ENCODE measurements around the gene ARRDC4.
A peak's percentile ranks its signal among the peaks of the same experiment; 100 is the strongest.
"Not testable (repeated sequence)": the region's sequence is repeated elsewhere in the genome, so short reads cannot be mapped to it uniquely, and the experiment has no call there.

The ARRDC4 gene

DNA sequence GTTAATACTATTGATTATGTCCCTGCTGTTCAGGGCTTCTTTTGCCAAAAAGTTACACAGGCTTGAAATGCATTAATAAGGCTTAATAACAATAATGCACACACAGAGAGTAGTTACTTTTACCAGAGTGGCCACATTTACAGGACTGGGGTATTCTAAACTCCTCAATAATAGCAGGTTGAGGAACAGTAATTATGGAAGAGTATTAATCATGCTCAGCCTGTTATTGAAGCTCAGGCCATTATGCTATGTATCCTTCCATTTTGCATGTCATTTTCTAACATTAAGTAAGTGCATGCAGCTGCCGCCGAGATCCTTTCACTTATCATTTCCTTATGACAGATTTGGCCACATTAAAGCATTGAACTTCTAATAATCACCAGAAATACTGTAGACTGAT lies 5.7 kb downstream of the ARRDC4 start:
- no peak for DNase-seq (ENCODE audit: low read depth, low spot score)

DNA sequence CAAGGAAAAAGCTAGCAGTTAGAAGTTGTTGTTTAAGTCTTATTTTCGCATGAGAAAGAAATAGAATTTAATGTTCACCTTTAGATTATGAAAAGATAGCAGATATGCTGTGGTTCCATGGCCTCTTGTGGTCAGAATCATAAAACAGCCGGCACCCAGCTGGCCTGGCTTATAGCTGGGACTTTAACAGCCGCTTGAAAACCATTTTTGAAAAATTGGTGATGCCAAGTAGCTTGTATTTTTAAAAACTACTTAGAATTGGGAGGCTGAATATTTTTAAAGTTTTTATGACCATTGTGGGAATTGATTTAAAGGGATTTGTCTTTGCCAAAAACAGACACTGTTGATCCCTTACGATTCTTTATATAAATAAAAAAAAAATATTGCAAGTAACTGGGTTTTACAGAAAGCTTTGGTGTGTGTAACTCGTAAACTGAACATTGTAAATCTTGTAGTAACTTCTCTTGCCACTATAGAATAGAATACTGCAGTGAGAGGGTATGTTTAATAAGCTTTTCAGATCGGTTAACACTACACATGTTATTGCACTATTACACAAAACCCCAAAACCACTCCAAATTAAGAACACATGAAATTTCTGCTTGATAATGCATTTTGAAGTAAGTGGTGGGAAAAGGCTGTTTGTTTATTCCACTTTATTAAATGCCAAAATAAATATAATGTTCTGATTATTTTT lies 6.6 kb downstream of the ARRDC4 start:
- DNase-seq (ENCODE audit: low read depth, low spot score) = no peak

DNA sequence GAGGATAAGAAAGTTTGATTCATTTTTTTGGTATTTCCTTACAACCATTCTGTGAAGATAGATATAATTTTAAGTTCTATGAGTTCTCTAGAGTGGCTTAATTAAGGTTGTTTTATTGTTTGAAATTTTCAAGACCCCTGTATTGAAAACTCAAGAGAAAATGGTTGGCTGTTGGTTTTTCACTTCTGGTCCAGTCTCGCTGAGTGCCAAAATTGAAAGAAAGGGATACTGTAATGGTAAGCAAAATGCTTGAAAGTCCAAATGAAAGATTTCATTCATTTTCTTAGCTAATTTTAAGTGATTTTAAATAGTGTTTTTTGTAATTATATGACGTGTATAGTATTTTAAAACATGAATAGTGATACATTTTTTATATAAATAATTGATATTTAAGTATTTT lies 7.4 kb downstream of the ARRDC4 start:
- no peak for DNase-seq (ENCODE audit: low read depth, low spot score)

DNA sequence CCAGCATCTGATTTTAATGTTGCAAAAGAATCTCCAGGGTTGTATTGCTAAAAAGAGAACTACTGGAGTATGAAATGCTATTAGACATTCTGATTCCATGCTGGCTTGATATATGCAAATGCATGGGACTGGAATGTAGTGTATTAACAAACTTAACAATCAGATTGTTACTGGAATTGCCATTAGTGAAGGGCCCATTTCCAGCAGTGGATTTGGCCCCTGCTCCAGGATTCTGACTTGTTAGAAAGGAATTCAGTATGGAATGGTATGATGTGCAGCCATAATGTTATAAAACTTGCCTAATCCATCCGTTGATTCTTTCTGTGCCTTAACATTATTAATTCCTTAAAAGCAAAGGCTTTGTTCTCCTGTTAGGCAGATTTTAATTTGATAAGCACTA lies 7.9 kb downstream of the ARRDC4 start:
- DNase-seq (ENCODE audit: low read depth, low spot score) = no peak

DNA sequence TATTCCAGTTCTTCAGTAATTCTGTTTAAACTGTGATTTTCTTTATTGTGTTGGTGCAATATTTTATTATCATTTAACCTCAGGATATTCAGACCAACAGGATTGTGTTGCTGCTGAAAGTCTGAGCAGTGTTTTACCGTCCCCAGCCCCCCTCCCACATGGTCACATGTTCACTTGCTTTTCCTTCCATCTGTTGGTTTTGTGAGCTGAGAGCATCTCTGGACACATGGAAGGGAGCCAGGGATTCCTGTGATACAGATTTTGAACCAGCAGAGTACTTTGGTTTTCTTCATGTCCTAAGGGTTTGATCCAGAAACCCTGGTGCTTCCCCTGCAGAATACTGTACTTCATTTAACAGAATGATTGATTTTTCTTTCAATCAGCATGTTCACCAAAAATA lies 11.9 kb downstream of the ARRDC4 start:
- DNase-seq (ENCODE audit: low read depth, low spot score) = no peak

DNA sequence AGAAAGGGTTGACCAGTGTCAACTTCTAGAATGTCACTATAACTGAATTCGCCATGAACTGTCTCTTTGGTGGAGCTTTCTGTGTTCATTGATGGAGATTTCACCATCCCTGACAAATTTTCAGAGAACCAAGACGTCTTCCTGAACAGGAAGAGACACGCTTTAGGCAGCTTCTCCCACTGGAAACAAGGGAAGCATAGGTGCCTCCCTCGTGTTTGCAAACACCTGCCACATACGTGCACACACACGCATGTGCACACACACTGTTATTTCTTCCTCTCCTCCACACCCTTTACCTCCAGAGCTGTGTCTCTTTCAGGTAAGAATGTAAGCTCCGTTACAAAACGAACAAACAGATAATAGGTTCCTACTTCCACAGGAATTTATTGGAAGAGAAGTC lies 15.6 kb downstream of the ARRDC4 start:
- DNase-seq (ENCODE audit: low read depth, low spot score) = no peak

DNA sequence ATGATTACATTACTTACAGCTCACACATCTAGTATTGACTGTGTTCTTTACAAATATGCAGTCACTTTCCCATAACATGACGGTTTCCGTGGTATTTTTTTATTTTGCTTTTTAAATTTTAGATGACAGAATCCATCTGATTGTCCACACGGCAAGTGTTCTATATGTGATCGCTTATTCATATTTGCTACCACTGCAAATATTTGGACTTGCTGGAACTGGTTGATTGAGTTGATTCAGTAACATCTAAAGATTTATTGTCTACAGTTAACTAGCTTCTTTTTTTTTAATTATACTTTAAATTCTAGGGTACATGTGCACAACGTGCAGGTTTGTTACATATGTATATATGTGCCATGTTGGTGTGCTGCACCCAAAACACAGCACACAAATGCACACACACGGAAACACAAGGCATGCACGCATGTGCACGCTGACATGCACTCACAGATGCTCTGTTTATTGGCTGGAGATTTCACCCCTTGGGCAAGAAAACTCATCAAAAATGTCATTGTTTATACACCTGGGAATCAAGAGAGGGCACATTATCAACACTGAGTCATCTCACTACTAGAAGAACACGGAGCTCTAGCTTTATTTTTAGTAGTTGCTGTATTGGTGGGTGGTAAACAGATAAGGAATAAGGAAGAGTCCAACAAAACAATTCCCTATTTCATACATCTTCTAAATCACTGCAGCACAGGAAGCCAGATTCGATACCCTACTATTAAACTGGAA lies 16.4 kb downstream of the ARRDC4 start:
- DNase-seq (ENCODE audit: low read depth, low spot score) = no peak

DNA sequence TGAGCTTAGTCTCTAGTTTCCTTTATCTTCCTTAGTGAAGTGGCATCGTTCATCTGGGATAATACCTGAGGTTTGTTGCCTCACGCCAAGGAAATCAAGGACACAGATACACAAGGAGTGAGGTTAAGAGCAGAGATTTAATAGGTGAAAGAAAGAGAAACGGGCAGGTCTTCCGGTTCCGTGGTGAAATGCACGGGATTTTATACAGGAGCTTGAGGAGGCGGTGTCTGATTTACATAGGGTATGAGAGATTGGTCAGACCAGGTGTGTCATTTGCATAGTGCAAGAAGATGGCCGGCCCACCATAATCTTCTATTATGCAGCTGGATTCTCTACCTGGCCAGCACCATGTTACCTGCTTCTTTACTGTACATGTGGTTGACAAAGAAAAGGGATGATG lies 17.2 kb downstream of the ARRDC4 start:
- no peak for DNase-seq (ENCODE audit: low read depth, low spot score)

DNA sequence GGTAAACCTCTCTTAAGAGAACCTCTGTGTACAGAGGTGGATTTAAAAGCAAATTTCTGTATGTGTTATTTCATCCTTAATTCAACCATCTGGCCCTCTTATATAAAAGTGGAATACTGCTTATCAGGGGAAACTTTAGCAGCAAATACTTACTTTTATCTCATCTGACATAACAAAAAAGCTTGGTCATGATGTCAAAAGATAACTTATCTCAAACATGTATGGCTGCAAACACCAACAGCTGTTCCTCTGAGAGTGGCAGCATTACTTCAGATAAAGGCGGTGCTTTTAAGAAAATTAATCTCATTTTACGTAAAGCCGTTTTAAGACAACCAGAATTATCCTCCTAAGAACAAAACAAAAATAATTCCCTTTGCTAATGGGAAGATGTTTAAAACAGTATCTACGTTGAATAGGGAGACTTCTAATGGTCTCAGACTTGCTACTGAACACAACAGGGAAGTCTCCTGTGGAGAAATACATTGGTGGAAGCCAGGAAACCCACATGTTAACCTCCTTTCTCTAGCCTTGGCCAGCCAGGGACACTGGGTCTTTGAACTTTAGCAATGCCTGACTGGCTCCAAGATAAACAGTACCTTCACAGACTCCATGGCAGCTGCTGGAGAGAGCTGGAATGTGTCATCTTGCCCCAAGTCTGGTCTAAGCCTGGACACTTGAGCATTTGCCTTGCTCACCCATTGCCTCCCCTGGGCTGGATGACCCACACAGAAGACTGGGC lies 18.1 kb downstream of the ARRDC4 start:
- DNase-seq (ENCODE audit: low read depth, low spot score) = no peak

DNA sequence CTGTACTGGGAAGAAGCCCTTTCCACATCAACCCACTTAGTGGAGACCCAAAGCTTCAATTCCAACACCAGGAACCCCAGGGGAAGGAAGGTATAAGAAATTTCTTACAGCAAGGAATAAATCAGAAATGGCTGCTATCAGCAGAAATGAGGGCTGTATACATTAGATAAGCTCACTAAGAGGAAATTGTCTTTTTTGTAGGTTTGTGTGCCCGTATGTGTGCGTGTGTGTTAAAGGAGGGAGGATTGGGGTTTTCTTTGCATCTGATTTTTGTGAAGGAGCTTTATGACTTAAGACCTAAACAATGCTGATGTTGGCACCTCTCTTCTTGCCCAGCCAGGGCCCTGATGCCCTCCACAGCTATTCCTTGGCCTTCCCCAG lies 18.6 kb downstream of the ARRDC4 start:
- no peak for DNase-seq (ENCODE audit: low read depth, low spot score)

DNA sequence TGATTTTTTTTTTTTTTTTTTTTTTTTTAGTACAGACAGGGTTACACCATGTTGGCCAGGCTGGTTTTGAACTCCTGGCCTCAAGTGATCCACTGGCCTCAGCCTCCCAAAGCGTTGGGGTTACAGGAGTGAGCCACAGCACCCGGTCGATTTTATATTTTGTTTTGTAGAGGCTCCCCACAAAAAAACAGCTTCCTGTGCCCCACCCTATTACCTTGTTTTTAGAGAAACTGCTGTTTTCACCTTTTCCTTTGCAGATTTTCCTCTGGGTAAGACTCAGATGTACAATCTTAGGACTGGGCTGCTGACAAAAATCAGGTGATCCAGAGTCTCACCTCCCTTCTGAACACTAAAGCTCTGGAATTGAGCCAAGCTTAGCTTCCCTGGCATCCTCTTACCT lies 20.6 kb downstream of the ARRDC4 start:
- no peak for DNase-seq (ENCODE audit: low read depth, low spot score)

DNA sequence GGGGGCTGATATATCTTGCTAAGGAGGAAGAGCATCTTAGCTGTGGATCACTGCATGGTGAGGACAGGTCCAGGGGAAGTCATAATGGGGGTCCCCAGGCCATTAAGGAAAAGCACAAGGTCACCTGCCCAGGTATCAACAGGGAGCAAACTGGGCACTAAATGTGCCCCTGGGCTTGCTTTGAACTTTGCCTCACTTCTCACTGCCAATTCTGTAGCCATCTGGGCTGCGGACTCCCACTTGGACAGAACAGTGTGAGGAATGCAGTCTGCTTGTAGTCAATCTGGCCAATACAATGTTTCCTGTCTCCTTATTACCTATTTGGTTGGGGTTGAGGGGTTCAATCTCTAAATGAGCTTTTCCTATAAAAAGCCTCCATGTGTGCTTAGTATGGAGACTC lies 21.3 kb downstream of the ARRDC4 start:
- DNase-seq (ENCODE audit: low read depth, low spot score) = no peak

DNA sequence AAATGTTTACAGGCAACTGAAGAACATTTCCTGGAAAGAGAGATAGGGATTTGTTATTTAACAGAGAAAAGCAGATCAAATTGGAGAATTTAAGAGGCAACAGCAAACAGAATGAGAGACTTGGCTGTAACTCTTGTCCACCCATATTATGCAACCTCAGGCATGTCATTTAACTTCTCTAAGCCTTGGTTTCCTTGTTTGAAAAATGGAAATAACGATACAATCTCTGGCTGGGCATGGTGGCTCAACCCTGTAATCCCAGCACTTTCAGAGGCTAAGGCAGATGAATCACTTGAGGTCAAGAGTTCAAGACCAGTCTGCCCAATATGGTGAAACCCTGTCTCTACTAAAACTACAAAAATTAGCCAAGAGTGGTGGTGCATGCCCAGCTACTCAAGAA lies 23.7 kb downstream of the ARRDC4 start:
- DNase-seq (ENCODE audit: low read depth, low spot score) = no peak

DNA sequence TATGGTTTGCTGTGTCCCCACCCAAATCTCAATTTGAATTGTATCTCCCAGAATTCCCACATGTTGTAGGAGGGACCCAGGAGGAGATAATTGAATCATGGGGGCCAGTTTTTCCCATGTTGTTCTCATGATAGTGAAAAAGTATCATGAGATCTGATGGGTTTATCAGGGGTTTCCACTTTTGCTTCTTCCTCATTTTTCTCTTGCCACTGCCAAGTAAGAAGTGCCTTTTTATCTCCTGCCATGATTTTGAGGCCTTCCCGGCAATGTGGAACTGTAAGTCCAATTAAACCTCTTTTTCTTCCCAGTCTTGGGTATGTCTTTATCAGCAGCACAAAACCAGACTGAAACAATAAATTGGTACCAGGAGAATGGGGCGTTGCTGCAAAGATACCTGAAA lies 25.5 kb downstream of the ARRDC4 start:
- DNase-seq (ENCODE audit: low read depth, low spot score) = not testable (repeated sequence)

DNA sequence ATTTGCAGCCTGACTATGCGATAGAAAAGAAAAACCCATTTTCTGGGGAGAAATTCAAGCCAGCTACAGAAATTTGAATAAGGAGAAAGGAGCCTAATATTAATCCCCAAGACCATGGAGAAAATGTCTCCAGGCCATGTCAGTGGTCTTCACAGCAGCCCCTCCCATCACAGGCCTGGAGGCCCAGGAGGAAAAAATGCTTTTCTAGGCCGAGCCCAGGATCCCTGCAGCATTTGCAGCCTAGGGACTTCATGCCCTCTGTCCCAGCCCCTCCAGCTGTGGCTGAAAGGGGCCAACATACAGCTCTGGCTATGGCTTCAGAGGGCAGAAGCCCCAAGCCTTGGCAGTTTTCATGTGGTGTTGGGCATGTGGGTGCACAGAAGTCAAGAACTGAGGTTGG lies 26.3 kb downstream of the ARRDC4 start:
- no peak for DNase-seq (ENCODE audit: low read depth, low spot score)

DNA sequence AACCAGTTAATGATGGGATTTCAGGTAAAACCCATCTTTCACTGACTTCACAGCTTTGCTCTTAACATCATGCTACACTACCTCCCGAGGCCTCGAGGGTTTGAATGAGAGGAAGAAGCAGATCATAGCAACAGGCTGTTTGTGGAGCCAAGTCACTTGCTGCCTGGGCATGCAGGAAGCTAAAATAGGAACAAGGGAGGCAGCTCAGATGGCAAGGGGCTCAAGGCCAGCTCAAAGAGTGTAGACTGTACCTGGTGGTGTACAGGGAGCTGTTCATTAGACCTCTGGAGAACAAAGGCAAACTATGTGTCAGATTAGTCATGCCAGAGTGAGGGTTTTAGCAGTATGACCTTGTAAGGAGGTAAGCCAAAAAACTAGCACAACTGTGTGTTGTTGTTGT lies 28.8 kb downstream of the ARRDC4 start:
- DNase-seq (ENCODE audit: low read depth, low spot score) = no peak

DNA sequence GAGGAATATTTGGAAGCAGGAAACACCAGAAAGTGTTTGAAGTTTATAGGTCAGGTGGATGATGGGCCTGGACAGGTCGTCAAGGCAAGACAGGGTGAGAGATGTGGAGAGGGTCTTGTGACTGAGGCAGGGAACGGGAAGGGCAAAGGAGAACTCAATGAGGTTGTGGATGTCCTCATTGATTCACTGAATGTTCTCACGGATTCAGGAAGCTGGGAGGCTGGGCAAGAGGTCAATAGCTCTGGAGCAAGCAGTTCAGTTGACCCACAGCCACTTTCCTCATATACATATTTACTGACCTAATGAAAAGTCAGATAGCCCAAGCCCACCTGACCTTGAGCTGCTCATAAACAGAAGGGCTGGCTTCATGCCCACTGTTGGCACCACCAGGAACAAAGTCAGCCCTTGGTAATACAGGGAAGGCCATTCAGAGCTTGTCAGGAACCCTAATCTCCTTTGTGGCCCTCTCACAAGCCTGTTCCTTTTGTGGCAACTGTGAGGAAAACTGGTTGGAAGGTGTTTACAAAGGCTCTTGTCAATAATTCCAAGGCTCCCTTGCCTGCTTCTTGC lies 31.6 kb downstream of the ARRDC4 start:
- no peak for DNase-seq (ENCODE audit: low read depth, low spot score)

DNA sequence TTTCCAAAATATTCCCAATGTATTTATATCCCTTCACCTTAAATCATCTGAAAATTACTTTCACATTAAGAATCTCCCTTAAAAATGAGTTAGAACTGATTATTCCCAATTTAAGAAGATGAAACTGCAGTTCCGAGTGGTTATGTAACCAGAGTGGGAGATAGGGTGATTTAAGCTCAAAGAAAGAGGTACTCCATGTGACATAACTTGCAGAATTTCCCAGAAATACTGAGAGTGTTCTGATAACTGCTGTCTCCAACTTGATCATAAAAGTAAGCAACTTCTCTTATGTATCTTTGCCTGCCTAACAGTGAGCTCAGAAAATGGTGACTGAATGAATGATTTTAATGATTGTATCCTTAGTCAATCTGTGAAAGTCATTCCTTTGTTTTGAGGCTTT lies 32.3 kb downstream of the ARRDC4 start:
- no peak for DNase-seq (ENCODE audit: low read depth, low spot score)

DNA sequence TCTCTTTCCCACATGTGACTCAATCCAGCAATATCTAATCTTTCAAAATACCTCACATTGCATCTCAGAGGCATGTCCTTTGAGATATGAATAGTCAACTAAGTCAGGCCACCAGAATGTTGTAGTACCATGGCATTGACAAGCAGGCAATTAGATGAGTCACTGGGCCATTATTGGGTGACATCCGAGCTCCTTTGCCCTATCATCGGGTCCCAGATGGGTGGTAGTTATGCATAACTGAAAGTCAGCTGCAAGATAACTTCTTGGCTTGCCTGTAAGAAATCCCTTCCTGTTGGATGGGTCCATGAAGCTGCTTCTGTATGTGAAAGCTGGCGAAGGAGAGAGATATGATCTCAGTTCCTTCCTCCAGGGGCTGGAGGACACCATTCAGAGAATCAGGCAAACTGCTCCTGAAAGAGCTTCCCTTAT lies 32.8 kb downstream of the ARRDC4 start:
- no peak for DNase-seq (ENCODE audit: low read depth, low spot score)

DNA sequence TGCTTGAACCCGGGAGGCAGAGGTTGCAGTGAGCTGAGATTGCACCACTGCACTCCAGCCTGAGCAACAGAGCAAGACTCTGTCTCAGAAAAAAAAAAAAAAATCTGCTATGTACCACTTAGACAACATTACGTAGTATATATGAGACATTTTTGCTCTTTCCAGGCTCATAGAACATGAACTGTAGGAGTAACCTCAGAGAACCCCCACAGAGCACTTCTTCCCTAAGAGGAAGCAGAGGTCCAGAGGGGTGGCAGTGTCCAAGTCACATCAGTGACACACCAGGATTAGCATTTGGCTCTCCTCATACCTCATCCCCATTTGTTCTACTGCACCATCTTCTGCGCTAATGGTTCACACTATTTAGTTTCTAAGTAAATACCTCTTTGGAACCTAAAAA lies 33.7 kb downstream of the ARRDC4 start:
- no peak for DNase-seq (ENCODE audit: low read depth, low spot score)

DNA sequence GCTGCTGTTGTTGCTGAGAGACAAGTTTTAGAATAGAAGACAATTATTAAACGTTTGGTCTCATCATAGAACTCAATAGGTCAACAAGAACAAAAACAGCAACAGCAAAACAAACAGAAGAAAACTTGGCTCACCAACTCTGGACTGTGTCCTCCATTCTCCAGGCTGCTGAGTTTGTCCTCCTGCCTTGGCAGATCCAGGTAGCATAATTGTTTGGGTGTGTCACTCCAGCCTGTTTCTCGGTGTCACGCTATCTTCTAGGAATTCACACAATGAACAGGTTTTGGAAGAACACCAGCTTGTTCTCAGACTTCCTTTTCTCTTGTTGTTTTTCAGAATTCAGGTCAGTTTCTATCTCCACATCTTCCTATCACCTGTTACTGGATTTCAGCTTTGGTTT lies 34.7 kb downstream of the ARRDC4 start:
- no peak for DNase-seq (ENCODE audit: low read depth, low spot score)

DNA sequence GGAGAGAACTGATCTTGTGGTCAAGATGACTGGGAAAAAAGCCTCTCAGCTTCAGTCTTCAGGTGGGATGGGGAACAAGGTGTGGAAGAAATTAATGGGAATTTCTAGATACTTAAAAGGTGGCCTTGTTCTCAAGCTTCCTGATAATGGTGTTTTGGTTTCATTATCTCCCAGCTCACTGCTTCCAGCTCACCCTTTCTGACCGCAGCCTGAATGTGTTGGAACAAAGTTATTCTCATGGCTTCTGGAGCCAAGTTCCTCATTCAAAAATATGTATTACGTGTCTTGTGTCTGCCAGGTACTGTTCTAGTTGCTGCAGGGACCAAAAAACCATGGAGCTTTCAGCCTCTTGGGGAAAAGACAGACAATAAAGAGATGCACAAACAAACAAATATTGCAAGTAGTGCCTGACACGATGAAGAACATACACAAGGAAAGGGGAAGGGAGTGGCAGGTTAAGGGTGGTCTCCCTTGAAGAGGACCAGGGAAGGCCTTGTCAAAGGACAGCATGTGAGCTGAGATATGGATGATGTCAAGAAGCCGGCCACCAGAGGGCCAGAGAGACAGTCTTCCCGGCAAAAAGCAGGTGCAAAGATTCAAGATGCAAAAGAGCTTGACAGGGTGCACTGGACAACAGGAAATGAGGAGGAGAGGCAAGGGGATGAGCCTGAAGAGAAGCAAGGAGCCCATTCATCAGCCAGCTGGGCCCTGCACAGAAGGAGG lies 35.5 kb downstream of the ARRDC4 start:
- DNase-seq (ENCODE audit: low read depth, low spot score) = peak; percentile 30

Measured in ELF-1 (cell line).